HG03439 (cell line): ENCODE results near the gene TMEM131.

Experiments used
- ATAC-seq: cut with Tn5 transposase; IDR thresholded peaks from one replicate; pipeline ENCODE4 v1.9.1; 2021; ENCODE audit warnings: mild to moderate bottlenecking, moderate library complexity; ENCODE audit not compliant: unreplicated experiment

Gene TMEM131

GRCh38 chr2:97992836-97993825, 2.6 kb downstream of the TMEM131 start:
- no peak for ATAC-seq

- no peak for ATAC-seq
Observed at GRCh38 chr2:97991081-97991856, 4.5 kb downstream of the TMEM131 start.

- ATAC-seq: no peak
Observed at GRCh38 chr2:97988722-97989121, 7.0 kb downstream of the TMEM131 start.

GRCh38 chr2:97985998-97986397, 9.8 kb downstream of the TMEM131 start:
- no peak for ATAC-seq

- no peak for ATAC-seq
Observed at GRCh38 chr2:97983698-97984097, 12.1 kb downstream of the TMEM131 start.

- ATAC-seq: no peak
Observed at GRCh38 chr2:97983134-97983533, 12.6 kb downstream of the TMEM131 start.

GRCh38 chr2:97982621-97983020, 13.1 kb downstream of the TMEM131 start:
- no peak for ATAC-seq

- ATAC-seq: no peak
Observed at GRCh38 chr2:97981961-97982360, 13.8 kb downstream of the TMEM131 start.

GRCh38 chr2:97979904-97980303, 15.8 kb downstream of the TMEM131 start:
- no peak for ATAC-seq

GRCh38 chr2:97974471-97974870, 21.3 kb downstream of the TMEM131 start:
- no peak for ATAC-seq

GRCh38 chr2:97970293-97971060, 25.3 kb downstream of the TMEM131 start:
- ATAC-seq: no peak

- no peak for ATAC-seq
Observed at GRCh38 chr2:97969081-97970067, 26.4 kb downstream of the TMEM131 start.

- ATAC-seq: no peak
Observed at GRCh38 chr2:97967931-97968627, 27.7 kb downstream of the TMEM131 start.

GRCh38 chr2:97967216-97967592, 28.5 kb downstream of the TMEM131 start:
- peak; percentile 11 for ATAC-seq

GRCh38 chr2:97966545-97967215, 29.1 kb downstream of the TMEM131 start:
- peak; percentile 72 for ATAC-seq

GRCh38 chr2:97965116-97965515, 30.6 kb downstream of the TMEM131 start:
- ATAC-seq: no peak

- no peak for ATAC-seq
Observed at GRCh38 chr2:97963880-97964279, 31.9 kb downstream of the TMEM131 start.

- ATAC-seq: peak; percentile 27
Observed at GRCh38 chr2:97963079-97963406, 32.7 kb downstream of the TMEM131 start.

GRCh38 chr2:97961534-97961933, 34.2 kb downstream of the TMEM131 start:
- peak; percentile 64 for ATAC-seq
